ENCODE data around the gene FREM2. TPM values are rescaled to one million over a fixed set of nuclear protein-coding genes. Genes with fewer than 3 reads are reported as not detected.

The FREM2 gene
- total RNA-seq, 1 experiment from 2014 or later, result 25.4 TPM

GRCh38 chr13:38661010-38661675 is 25.7 kb upstream of the FREM2 start:
- BruUV-seq (replicated peaks), result no TSS peak
- Mint-ChIP-seq H3K36me3 (ENCODE audit: insufficient read depth, unreplicated experiment) (no peaks in the 10 kb centered on the region), H3K27ac (ENCODE audit: unreplicated experiment) (no peak overlapping the region), H3K4me3 (ENCODE audit: low read depth, unreplicated experiment) (no peak overlapping the region), H3K4me1 (ENCODE audit: low read depth, unreplicated experiment) (peaks cover 40% of the 10 kb centered on the region), H3K9me3 (ENCODE audit: low read depth, unreplicated experiment) (peaks cover 2% of the 10 kb centered on the region), H3K27me3 (ENCODE audit: unreplicated experiment) (no peaks in the 10 kb centered on the region)
- no peak for TF ChIP-seq CTCF (IDR thresholded peaks at IDR 0.05; ENCODE audit: unreplicated experiment)
- CTCF ChIA-PET, result interaction anchor here (0.6 kb wide), 1 partner anchor 1998 kb away, joined by 5 read pairs; no protein-coding TSS in a partner anchor
- intact Hi-C loops (cut with micrococcal nuclease; ENCODE audit: unreplicated experiment), result no loop called here
- DNase-seq, result no peak

- H3K4me3 Mint-ChIP-seq (ENCODE audit: low read depth, unreplicated experiment), result no peak overlapping the region
- no peaks in the 10 kb centered on the region for H3K36me3 Mint-ChIP-seq (ENCODE audit: insufficient read depth, unreplicated experiment)
- peaks cover 28% of the 10 kb centered on the region for H3K4me1 Mint-ChIP-seq (ENCODE audit: low read depth, unreplicated experiment)
- DNase-seq, result no peak
- H3K9me3 Mint-ChIP-seq (ENCODE audit: low read depth, unreplicated experiment), result peaks cover 2% of the 10 kb centered on the region
- no TSS peak for BruUV-seq (replicated peaks)
- TF ChIP-seq CTCF (IDR thresholded peaks at IDR 0.05; ENCODE audit: unreplicated experiment), result no peak
- intact Hi-C loops (cut with micrococcal nuclease; ENCODE audit: unreplicated experiment), result no loop called here
- no peaks in the 10 kb centered on the region for H3K27me3 Mint-ChIP-seq (ENCODE audit: unreplicated experiment)
- no peak overlapping the region for H3K27ac Mint-ChIP-seq (ENCODE audit: unreplicated experiment)
- CTCF ChIA-PET, result no interaction called here
Observed at GRCh38 chr13:38662362-38662761, 24.5 kb upstream of the FREM2 start.

DNA sequence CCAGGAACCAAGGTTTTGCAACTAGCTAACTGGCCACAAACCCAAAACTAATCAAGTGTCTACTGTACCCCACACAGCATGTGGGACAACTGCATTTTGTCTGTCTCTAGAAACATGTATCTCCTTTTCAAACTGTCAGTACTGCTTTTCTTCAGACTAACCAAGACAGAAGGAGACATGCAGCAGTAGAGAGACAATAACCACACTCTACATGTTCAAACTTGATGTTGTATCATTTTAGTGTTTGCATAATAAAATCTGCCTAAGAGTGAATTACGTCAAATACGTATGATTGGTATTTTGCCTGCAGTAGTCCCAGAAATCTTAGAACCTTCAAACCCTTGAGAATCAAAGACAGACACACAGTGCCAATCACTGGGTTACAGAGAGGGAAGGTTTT is 22.0 kb upstream of the FREM2 start:
- Mint-ChIP-seq H3K27me3 (ENCODE audit: unreplicated experiment) (no peaks in the 10 kb centered on the region), H3K4me1 (ENCODE audit: low read depth, unreplicated experiment) (peaks cover 9% of the 10 kb centered on the region), H3K9me3 (ENCODE audit: low read depth, unreplicated experiment) (peaks cover 2% of the 10 kb centered on the region), H3K36me3 (ENCODE audit: insufficient read depth, unreplicated experiment) (peaks cover 6% of the 10 kb centered on the region), H3K4me3 (ENCODE audit: low read depth, unreplicated experiment) (no peak overlapping the region), H3K27ac (ENCODE audit: unreplicated experiment) (no peak overlapping the region)
- BruUV-seq (replicated peaks), result no TSS peak
- CTCF ChIA-PET, result no interaction called here
- intact Hi-C loops (cut with micrococcal nuclease; ENCODE audit: unreplicated experiment), result no loop called here
- DNase-seq, result no peak
- TF ChIP-seq CTCF (IDR thresholded peaks at IDR 0.05; ENCODE audit: unreplicated experiment), result no peak

GRCh38 chr13:38667526-38668109 is 19.3 kb upstream of the FREM2 start:
- no TSS peak for BruUV-seq (replicated peaks)
- TF ChIP-seq CTCF (IDR thresholded peaks at IDR 0.05; ENCODE audit: unreplicated experiment), result no peak
- Mint-ChIP-seq H3K9me3 (ENCODE audit: low read depth, unreplicated experiment) (peaks cover 2% of the 10 kb centered on the region), H3K27me3 (ENCODE audit: unreplicated experiment) (no peaks in the 10 kb centered on the region), H3K36me3 (ENCODE audit: insufficient read depth, unreplicated experiment) (peaks cover 6% of the 10 kb centered on the region), H3K27ac (ENCODE audit: unreplicated experiment) (no peak overlapping the region), H3K4me1 (ENCODE audit: low read depth, unreplicated experiment) (no peaks in the 10 kb centered on the region), H3K4me3 (ENCODE audit: low read depth, unreplicated experiment) (no peak overlapping the region)
- no peak for DNase-seq
- intact Hi-C loops (cut with micrococcal nuclease; ENCODE audit: unreplicated experiment), result no loop called here
- CTCF ChIA-PET, result no interaction called here
